HCT116 (cell line): Measurements from ENCODE around the gene CARMIL1. TPM values are rescaled to one million over a fixed set of nuclear protein-coding genes. Genes with fewer than 3 reads are reported as not detected.

ENCODE experiments used
- ATAC-seq: fragments of 200-7000 bp; cut with Tn5 transposase; 2 replicates; pipeline ENCODE4 v1.9.1; 2020; ENCODE audit warnings: mild to moderate bottlenecking, moderate library complexity
- BruUV-seq: library from RNA; stranded (reverse); fragments of 400-500 nt; replicated peaks from 2 replicates; lab custom pipeline; 2021; lab: Mats Ljungman, UMichigan
- CTCF ChIA-PET: fragments of 300-600 bp; sonication (Branson Sonifier 250); formaldehyde crosslinking; loops from one replicate; lab custom pipeline; 2021; ENCODE audit warnings: antibody characterized with exemption; lab: Charles Lee
- POLR2A ChIA-PET: fragments of 300-600, 350-600 bp; sonication (Branson Sonifier 250); formaldehyde crosslinking; loops from one replicate; lab custom pipeline; 2021; ENCODE audit warnings: antibody characterized with exemption; lab: Charles Lee
- RAD21 ChIA-PET, 2 experiments: fragments of 300-600 bp; sonication (Branson Sonifier 250); formaldehyde crosslinking; loops; one replicate each; lab custom pipeline; 2023; ENCODE audit warnings: low total read pairs in 2 of 2; ENCODE audit not compliant: uncharacterized antibody in 2 of 2, unreplicated experiment in 2 of 2, low non-redundant PET in 1 of 2; lab: Charles Lee
- DNase-seq: peaks from one replicate; pipeline ENCODE4 v3.0.0-alpha.2; 2010; ENCODE audit warnings: low read depth, low spot score
- H2AFZ ChIP-seq: fragments of 200-600 bp; shearing (Covaris generic), sonication (generic); 2 replicates; pipeline ENCODE4 v1.6.1; 2017; ENCODE audit warnings: low read depth, mixed run types, mixed read lengths, antibody characterized with exemption, low read length; ENCODE audit not compliant: poor library complexity, severe bottlenecking
- H3K27ac ChIP-seq: 2 replicates; pipeline ENCODE4 v1.5.1; 2012; ENCODE audit warnings: low read depth, low read length
- H3K27me3 ChIP-seq: fragments of 200-600 bp; sonication (generic); 2 replicates; pipeline ENCODE4 v1.6.1; 2016; ENCODE audit warnings: mixed run types, low read length, mixed read lengths; ENCODE audit not compliant: insufficient read depth
- H3K36me3 ChIP-seq, 2 experiments: fragments of 200-500 bp in 1 of 2; fragments of 200-600 bp in 1 of 2; sonication (Bioruptor generic) in 1 of 2; sonication (generic) in 1 of 2; 2 replicates each; pipeline versions ENCODE4 v1.5.1 to v1.6.1; 2014 to 2016; ENCODE audit warnings: low read length in 2 of 2, inconsistent platforms in 1 of 2, mixed read lengths in 1 of 2, mixed run types in 1 of 2; ENCODE audit not compliant: insufficient read depth in 2 of 2, control insufficient read depth in 1 of 2
- H3K4me1 ChIP-seq, 2 experiments: fragments of 200-600 bp in 1 of 2; sonication (generic) in 1 of 2; 2 replicates each; pipeline versions ENCODE4 v1.5.1 to v1.6.1; 2012 to 2017; ENCODE audit warnings: low read length in 2 of 2, inconsistent platforms in 1 of 2, mild to moderate bottlenecking in 1 of 2, mixed read lengths in 1 of 2, mixed run types in 1 of 2, moderate library complexity in 1 of 2; ENCODE audit not compliant: insufficient read depth in 2 of 2, control insufficient read depth in 1 of 2
- H3K4me2 ChIP-seq: fragments of 200-600 bp; sonication (generic); 2 replicates; pipeline ENCODE4 v1.6.1; 2017; ENCODE audit warnings: mixed run types, low read length, mixed read lengths
- H3K4me3 ChIP-seq, 2 experiments: fragments of 200-600 bp in 1 of 2; sonication (generic) in 1 of 2; replicated peaks in 1 of 2; 2 replicates each; pipeline ENCODE4 v1.5.1; 2011 to 2016; ENCODE audit warnings: low read length in 2 of 2, control low read depth in 1 of 2, low read depth in 1 of 2, mild to moderate bottlenecking in 1 of 2, mixed read lengths in 1 of 2, mixed run types in 1 of 2
- H3K79me2 ChIP-seq: fragments of 200-600 bp; sonication (generic); 2 replicates; pipeline ENCODE4 v1.6.1; 2017; ENCODE audit warnings: mild to moderate bottlenecking, mixed run types, low read length, moderate library complexity, mixed read lengths; ENCODE audit not compliant: insufficient read depth
- H3K9ac ChIP-seq: fragments of 200-600 bp; sonication (generic); 2 replicates; pipeline ENCODE4 v1.6.1; 2016; ENCODE audit warnings: low read length, mixed read lengths
- H3K9me2 ChIP-seq: fragments of 200-600 bp; sonication (generic), shearing (Covaris generic); 2 replicates; pipeline ENCODE4 v1.6.1; 2017; ENCODE audit warnings: mixed run types, mild to moderate bottlenecking, moderate library complexity; ENCODE audit not compliant: insufficient read depth
- H3K9me3 ChIP-seq, 2 experiments: fragments of 200-500 bp in 1 of 2; fragments of 200-600 bp in 1 of 2; sonication (Bioruptor generic) in 1 of 2; sonication (generic) in 1 of 2; 2 replicates each; pipeline ENCODE4 v1.6.1; 2014 to 2017; ENCODE audit warnings: low read length in 2 of 2, mixed read lengths in 2 of 2, inconsistent platforms in 1 of 2, low read depth in 1 of 2, mild to moderate bottlenecking in 1 of 2, mixed run types in 1 of 2, moderate library complexity in 1 of 2; ENCODE audit not compliant: control insufficient read depth in 1 of 2, insufficient read depth in 1 of 2
- H4K20me1 ChIP-seq: fragments of 200-600 bp; sonication (generic), shearing (Covaris generic); 2 replicates; pipeline ENCODE4 v1.6.1; 2017; ENCODE audit warnings: mixed run types, mild to moderate bottlenecking, moderate library complexity; ENCODE audit not compliant: insufficient read depth
- ATF3 ChIP-seq: IDR thresholded peaks from 2 replicates; pipeline ENCODE4 v1.6.1; 2012
- CBX3 ChIP-seq: IDR thresholded peaks from 2 replicates; pipeline ENCODE4 v1.6.1; 2012; ENCODE audit warnings: low read depth
- CEBPB ChIP-seq: IDR thresholded peaks from 2 replicates; pipeline ENCODE4 v1.6.1; 2012; ENCODE audit warnings: low read depth
- EZH2 ChIP-seq: fragments of 200-600 bp; sonication (generic); IDR thresholded peaks from 2 replicates; pipeline ENCODE4 v1.6.1; 2017; ENCODE audit warnings: antibody characterized with exemption, mixed run types
- EZH2phosphoT487 ChIP-seq: fragments of 200-600 bp; IDR thresholded peaks from 2 replicates; pipeline ENCODE4 v1.6.1; 2018; ENCODE audit warnings: antibody characterized with exemption, borderline replicate concordance
- RAD21 ChIP-seq: IDR thresholded peaks from 2 replicates; pipeline ENCODE4 v1.6.1; 2012; ENCODE audit warnings: low read depth, mild to moderate bottlenecking
- SRF ChIP-seq: IDR thresholded peaks from 2 replicates; pipeline ENCODE4 v1.6.1; 2012; ENCODE audit warnings: low read depth
- TCF7L2 ChIP-seq: IDR thresholded peaks from 2 replicates; pipeline ENCODE4 v1.7.0; 2011; ENCODE audit warnings: borderline replicate concordance, inconsistent platforms; ENCODE audit not compliant: insufficient read depth, insufficient read length; ENCODE audit errors: extremely low read depth
- YY1 ChIP-seq: IDR thresholded peaks from 2 replicates; pipeline ENCODE4 v1.6.1; 2011; ENCODE audit warnings: low read length, low read depth, moderate library complexity, mild to moderate bottlenecking; ENCODE audit not compliant: insufficient replicate concordance; ENCODE audit errors: extremely low read depth
- ZFX ChIP-seq: fragments of 450-650 bp; IDR thresholded peaks from 2 replicates; pipeline ENCODE4 v1.6.1; 2017
- intact Hi-C: fragments of 100-400 bp; cut with micrococcal nuclease; formaldehyde crosslinking; loops from 2 replicates; pipeline ENCODE4 v1.10.0; 2022
- total RNA-seq: library from RNA; stranded (reverse); gene quantifications from one replicate; pipeline ENCODE4 v1.2.1, GENCODE V29; 2021; ENCODE audit not compliant: unreplicated experiment
- TF ChIP-seq, protein P1 (sequence below): IDR thresholded peaks from 2 replicates; pipeline ENCODE4 v1.6.1; 2011; ENCODE audit warnings: mild to moderate bottlenecking, low read length, moderate library complexity; ENCODE audit not compliant: insufficient replicate concordance; ENCODE audit errors: extremely low read depth

The CARMIL1 gene
- total RNA-seq, 1 experiment from 2014 or later = 21.7 TPM

DNA sequence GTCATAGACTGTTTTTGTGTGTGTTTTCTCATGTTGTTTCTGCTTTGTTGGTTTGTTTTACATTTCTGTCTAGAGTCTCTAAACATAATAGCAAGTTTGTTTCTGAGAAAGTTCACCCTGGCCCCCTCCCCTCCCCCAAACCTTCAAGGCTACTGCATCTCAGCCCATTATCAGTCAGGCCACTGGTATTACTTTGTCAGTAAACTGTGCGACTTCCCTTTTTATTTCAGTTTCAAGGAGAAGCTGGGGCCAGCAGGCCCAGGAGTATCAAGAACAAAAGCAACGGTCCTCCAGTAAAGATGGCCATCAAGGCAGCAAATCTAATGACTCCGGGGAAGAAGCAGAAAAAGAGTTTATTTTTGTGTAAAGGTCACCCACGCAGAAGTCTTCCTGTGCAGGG is 340.0 kb downstream of the CARMIL1 start:
- Histone ChIP-seq H3K9me2 (no peaks in the 10 kb centered on the region), H3K4me2 (no peak overlapping the region), H3K36me3 (no peaks in the 10 kb centered on the region), H3K9me3 (no peaks in the 10 kb centered on the region), H3K27ac (no peak overlapping the region), H3K4me1 (no peaks in the 10 kb centered on the region), H3K79me2 (no peaks in the 10 kb centered on the region), H3K27me3 (no peaks in the 10 kb centered on the region), H4K20me1 (no peaks in the 10 kb centered on the region), H2AFZ (no peak overlapping the region), H3K4me3 (no peak overlapping the region), H3K9ac (no peak overlapping the region)
- no TSS peak for BruUV-seq
- RAD21 ChIA-PET = no interaction called here
- ATAC-seq (no peak), DNase-seq (no peak)
- POLR2A ChIA-PET = no interaction called here
- intact Hi-C loops = no loop called here
- no peak for TF ChIP-seq YY1
- no peak for TF ChIP-seq ZFX
- TF ChIP-seq CEBPB = no peak
- no peak for TF ChIP-seq EZH2
- TF ChIP-seq CBX3 = no peak
- TF ChIP-seq RAD21 = no peak
- no peak for TF ChIP-seq SRF
- TF ChIP-seq EZH2phosphoT487 = no peak
- TF ChIP-seq, protein P1, sequence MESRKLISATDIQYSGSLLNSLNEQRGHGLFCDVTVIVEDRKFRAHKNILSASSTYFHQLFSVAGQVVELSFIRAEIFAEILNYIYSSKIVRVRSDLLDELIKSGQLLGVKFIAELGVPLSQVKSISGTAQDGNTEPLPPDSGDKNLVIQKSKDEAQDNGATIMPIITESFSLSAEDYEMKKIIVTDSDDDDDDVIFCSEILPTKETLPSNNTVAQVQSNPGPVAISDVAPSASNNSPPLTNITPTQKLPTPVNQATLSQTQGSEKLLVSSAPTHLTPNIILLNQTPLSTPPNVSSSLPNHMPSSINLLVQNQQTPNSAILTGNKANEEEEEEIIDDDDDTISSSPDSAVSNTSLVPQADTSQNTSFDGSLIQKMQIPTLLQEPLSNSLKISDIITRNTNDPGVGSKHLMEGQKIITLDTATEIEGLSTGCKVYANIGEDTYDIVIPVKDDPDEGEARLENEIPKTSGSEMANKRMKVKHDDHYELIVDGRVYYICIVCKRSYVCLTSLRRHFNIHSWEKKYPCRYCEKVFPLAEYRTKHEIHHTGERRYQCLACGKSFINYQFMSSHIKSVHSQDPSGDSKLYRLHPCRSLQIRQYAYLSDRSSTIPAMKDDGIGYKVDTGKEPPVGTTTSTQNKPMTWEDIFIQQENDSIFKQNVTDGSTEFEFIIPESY = no peak
- no peak for TF ChIP-seq ATF3
- TF ChIP-seq TCF7L2 = no peak
- CTCF ChIA-PET = no interaction called here
